AG04450 (cell line): ENCODE data around the gene ANGEL2. TPM values are rescaled to one million over a fixed set of nuclear protein-coding genes. Genes with fewer than 3 reads are reported as not detected.

ENCODE experiments used
- CTCF ChIA-PET: fragments of 300-600, 350-600 bp; formaldehyde crosslinking; extraction: SDS; loops from one replicate; lab custom pipeline; 2022; ENCODE audit warnings: antibody characterized with exemption, inconsistent platforms; lab: Charles Lee
- POLR2A ChIA-PET: fragments of 350-600 bp; formaldehyde crosslinking; extraction: SDS; loops from one replicate; lab custom pipeline; 2021; ENCODE audit warnings: antibody characterized with exemption, inconsistent platforms; lab: Yijun Ruan, JAX
- DNase-seq: peaks from one replicate; pipeline ENCODE4 v3.0.0-alpha.2; 2011; ENCODE audit warnings: low read depth, low spot score
- H3K27ac ChIP-seq: one replicate; pipeline ENCODE4 v1.5.1; 2012; ENCODE audit warnings: low read depth, low read length, control low read depth
- H3K27me3 ChIP-seq: one replicate; pipeline ENCODE4 v1.6.0; 2012; ENCODE audit warnings: low read length; ENCODE audit not compliant: control insufficient read depth, insufficient read depth
- H3K4me3 ChIP-seq: 2 replicates; pipeline ENCODE4 v1.5.1; 2011; ENCODE audit warnings: mild to moderate bottlenecking, low read depth, low read length, control low read depth
- H3K9me3 ChIP-seq: 2 replicates; pipeline ENCODE4 v1.5.1; 2012; ENCODE audit warnings: low read length; ENCODE audit not compliant: control insufficient read depth, insufficient read depth
- CTCF ChIP-seq: IDR thresholded peaks from 2 replicates; pipeline ENCODE4 v1.5.1; 2011; ENCODE audit warnings: low read depth, low read length, control low read depth, inconsistent platforms
- polyA plus RNA-seq: library from polyadenylated mRNA; depleted of rRNA; stranded (reverse); fragments of >200 nt; gene quantifications from 2 replicates; pipeline ENCODE4 v1.2.3, GENCODE V29; 2011

ANGEL2 gene
- polyA plus RNA-seq, 1 experiment: 30.6 TPM

DNA sequence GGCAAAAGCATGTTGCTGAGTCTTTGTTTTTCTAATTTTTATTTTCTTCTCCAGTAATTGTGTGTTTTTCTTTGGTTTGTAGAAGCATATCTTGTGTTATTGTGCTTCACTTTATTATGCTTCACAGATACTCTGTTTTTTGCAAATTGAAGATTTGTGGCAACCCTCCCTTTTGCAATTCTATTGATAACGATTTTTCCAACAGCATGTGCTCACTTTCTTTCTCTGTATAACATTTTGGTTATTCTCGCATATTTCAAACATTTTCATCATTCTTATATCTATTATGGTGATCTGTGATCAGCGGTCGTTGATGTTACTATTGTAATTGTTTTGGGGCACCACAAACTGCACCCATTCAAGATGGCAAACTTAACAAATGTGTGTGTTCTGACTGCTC, 3.8 kb upstream of the ANGEL2 start:
- no peak for TF ChIP-seq CTCF
- peaks cover 4% of the 10 kb centered on the region for H3K27me3 ChIP-seq
- H3K4me3 ChIP-seq: no peak overlapping the region
- ChIA-PET CTCF (no interaction called here), POLR2A (no interaction called here)
- H3K9me3 ChIP-seq: no peaks in the 10 kb centered on the region; the same call in 1 of the 2 replicates
- DNase-seq: no peak
- H3K27ac ChIP-seq: no peak overlapping the region

GRCh38 chr1:213017447-213018273, 2.0 kb upstream of the ANGEL2 start:
- Histone ChIP-seq H3K27ac (no peak overlapping the region), H3K27me3 (peaks cover 4% of the 10 kb centered on the region), H3K4me3 (no peak overlapping the region), H3K9me3 (no peaks in the 10 kb centered on the region; the same call in 1 of the 2 replicates)
- TF ChIP-seq CTCF: no peak
- no peak for DNase-seq
- ChIA-PET CTCF (no interaction called here), POLR2A (no interaction called here)

DNA sequence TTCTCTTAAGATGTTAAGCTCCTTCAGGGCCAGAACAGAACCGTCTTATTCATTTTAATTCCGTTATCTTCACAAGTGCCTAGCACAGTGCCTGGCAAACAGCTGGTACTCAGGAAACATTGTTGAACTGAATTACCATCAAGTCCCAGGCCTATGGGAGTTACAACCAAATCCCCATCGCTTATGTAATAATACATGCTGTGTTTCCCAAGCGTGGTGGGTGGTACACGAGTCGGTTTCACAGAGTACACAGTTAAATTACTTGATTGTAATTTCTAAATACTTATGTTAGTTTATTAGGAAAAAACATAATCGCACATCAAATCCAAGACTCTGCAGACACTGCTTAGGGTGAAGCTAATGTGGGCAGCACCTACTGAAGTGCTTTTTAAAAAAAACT, 1.0 kb downstream of the ANGEL2 start:
- no peak for DNase-seq
- H3K4me3 ChIP-seq: peak overlapping the region; percentile 90
- H3K9me3 ChIP-seq: no peaks in the 10 kb centered on the region; the same call in 1 of the 2 replicates
- ChIA-PET POLR2A (interaction anchor here (1.4 kb wide), 1 partner anchor 223 kb away, joined by 3 read pairs; the partner anchor contains the start of genes NSL1 and TATDN3), CTCF (interaction anchor here (0.6 kb wide), 1 partner anchor 20 kb away, joined by 4 read pairs; no protein-coding TSS in a partner anchor)
- H3K27me3 ChIP-seq: no peaks in the 10 kb centered on the region
- no peak for TF ChIP-seq CTCF
- H3K27ac ChIP-seq: peak overlapping the region; percentile 69

GRCh38 chr1:213008564-213008963, 7.1 kb downstream of the ANGEL2 start:
- POLR2A ChIA-PET: no interaction called here
- CTCF ChIA-PET: no interaction called here

More at GRCh38 chr1:213008564-213008963, 7.1 kb downstream of the ANGEL2 start:
- no peak overlapping the region for H3K27ac ChIP-seq
- H3K27me3 ChIP-seq: no peaks in the 10 kb centered on the region
- DNase-seq: no peak
- H3K4me3 ChIP-seq: no peak overlapping the region
- no peaks in the 10 kb centered on the region for H3K9me3 ChIP-seq
- no peak for TF ChIP-seq CTCF
